DOHH2 (cell line): ENCODE data around the gene TLE3.

Experiments used
- H3F3A ChIP-seq: fragments of 200-600 bp; sonication (generic), shearing (Covaris generic); 2 replicates; pipeline ENCODE4 v1.6.0; 2016; ENCODE audit warnings: antibody characterized with exemption, mild to moderate bottlenecking; ENCODE audit not compliant: control insufficient read depth, insufficient read depth
- H3K27ac ChIP-seq: fragments of 200-600 bp; sonication (generic); 2 replicates; pipeline ENCODE4 v1.5.1; 2014; ENCODE audit warnings: low read depth, mild to moderate bottlenecking, low read length, moderate library complexity
- H3K27me3 ChIP-seq: fragments of 200-600 bp; sonication (generic); 2 replicates; pipeline ENCODE4 v1.6.1; 2014; ENCODE audit warnings: mild to moderate bottlenecking, low read length, mixed read lengths; ENCODE audit not compliant: control insufficient read depth
- H3K36me3 ChIP-seq: fragments of 200-600 bp; sonication (generic); 2 replicates; pipeline ENCODE4 v1.6.1; 2014; ENCODE audit warnings: mild to moderate bottlenecking, low read length, moderate library complexity, mixed read lengths; ENCODE audit not compliant: control insufficient read depth
- H3K4me1 ChIP-seq: fragments of 200-600 bp; sonication (generic); 2 replicates; pipeline ENCODE4 v1.6.1; 2014; ENCODE audit warnings: mild to moderate bottlenecking, low read length, mixed read lengths; ENCODE audit not compliant: control insufficient read depth
- H3K4me2 ChIP-seq: fragments of 200-600 bp; sonication (generic); 2 replicates; pipeline ENCODE4 v1.6.0; 2014; ENCODE audit warnings: mild to moderate bottlenecking, low read length, moderate library complexity
- H3K4me3 ChIP-seq: fragments of 200-600 bp; sonication (generic); 2 replicates; pipeline ENCODE4 v1.5.1; 2014; ENCODE audit warnings: mild to moderate bottlenecking, low read length, mixed read lengths
- H3K79me2 ChIP-seq: fragments of 200-600 bp; sonication (generic); 2 replicates; pipeline ENCODE4 v1.6.1; 2014; ENCODE audit warnings: mild to moderate bottlenecking, low read length, mixed read lengths; ENCODE audit not compliant: control insufficient read depth
- H3K9me2 ChIP-seq: fragments of 200-600 bp; sonication (generic); replicated peaks from 2 replicates; pipeline ENCODE4 v1.6.1; 2014; ENCODE audit warnings: mild to moderate bottlenecking, low read length, mixed read lengths; ENCODE audit not compliant: control insufficient read depth
- H3K9me3 ChIP-seq: fragments of 200-600 bp; sonication (generic); 2 replicates; pipeline ENCODE4 v1.6.1; 2014; ENCODE audit warnings: antibody characterized with exemption, low read length, mixed read lengths; ENCODE audit not compliant: control insufficient read depth, insufficient read depth
- H4K20me1 ChIP-seq: fragments of 200-600 bp; sonication (generic); 2 replicates; pipeline ENCODE4 v1.6.0; 2014; ENCODE audit warnings: low read depth, mild to moderate bottlenecking, antibody characterized with exemption, low read length, moderate library complexity; ENCODE audit not compliant: control insufficient read depth, insufficient read depth
- CTCF ChIP-seq: fragments of 200-600 bp; sonication (generic); IDR thresholded peaks from one replicate; pipeline ENCODE4 v1.5.1; 2014; ENCODE audit warnings: antibody characterized with exemption, mild to moderate bottlenecking, low read depth, low read length; ENCODE audit not compliant: poor library complexity, severe bottlenecking
- EZH2phosphoT487 ChIP-seq: fragments of 200-600 bp; sonication (generic); IDR thresholded peaks from 2 replicates; pipeline ENCODE4 v1.6.1; 2017; ENCODE audit warnings: borderline replicate concordance, mild to moderate bottlenecking, antibody characterized with exemption, low read length, moderate library complexity, mixed read lengths

Gene TLE3

GRCh38 chr15:70032509-70032908 is 65.2 kb downstream of the TLE3 start:
- Histone ChIP-seq H3K36me3 (no peaks in the 10 kb centered on the region), H4K20me1 (no peaks in the 10 kb centered on the region), H3K79me2 (no peaks in the 10 kb centered on the region), H3F3A (peaks cover 15% of the 10 kb centered on the region), H3K9me2 (no peaks in the 10 kb centered on the region), H3K9me3 (no peaks in the 10 kb centered on the region), H3K4me2 (no peak overlapping the region), H3K4me3 (no peak overlapping the region), H3K27me3 (no peaks in the 10 kb centered on the region; the same call in 1 of the 2 replicates), H3K27ac (no peak overlapping the region), H3K4me1 (peaks cover 33% of the 10 kb centered on the region)
- TF ChIP-seq EZH2phosphoT487: no peak
- TF ChIP-seq CTCF: no peak

DNA sequence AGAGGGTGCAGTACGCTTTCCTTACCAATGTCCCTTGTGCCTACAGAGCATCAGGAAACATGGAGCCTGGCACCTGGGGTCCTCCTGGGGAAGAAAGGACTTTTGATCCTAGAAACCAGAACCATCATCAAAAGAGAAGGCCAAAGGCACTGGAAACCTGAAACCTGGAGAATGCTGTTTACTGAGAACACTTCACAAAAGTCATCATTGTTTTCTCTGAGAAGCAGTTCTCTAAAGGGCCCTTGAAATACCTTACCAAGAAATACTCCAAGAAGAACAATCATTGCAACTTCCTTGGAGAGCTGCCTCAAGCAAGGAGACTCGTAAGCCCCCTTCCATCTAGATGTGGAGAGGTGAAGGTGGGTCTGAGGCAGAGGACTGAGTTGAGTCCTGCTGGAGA is 66.0 kb downstream of the TLE3 start:
- Histone ChIP-seq H4K20me1 (no peaks in the 10 kb centered on the region), H3K4me2 (no peak overlapping the region), H3K4me3 (no peak overlapping the region), H3K4me1 (peaks cover 25% of the 10 kb centered on the region), H3F3A (peaks cover 7% of the 10 kb centered on the region), H3K27ac (no peak overlapping the region), H3K79me2 (no peaks in the 10 kb centered on the region), H3K36me3 (no peaks in the 10 kb centered on the region), H3K9me3 (no peaks in the 10 kb centered on the region), H3K9me2 (no peaks in the 10 kb centered on the region), H3K27me3 (no peaks in the 10 kb centered on the region; the same call in 1 of the 2 replicates)
- TF ChIP-seq EZH2phosphoT487: no peak
- no peak for TF ChIP-seq CTCF

DNA sequence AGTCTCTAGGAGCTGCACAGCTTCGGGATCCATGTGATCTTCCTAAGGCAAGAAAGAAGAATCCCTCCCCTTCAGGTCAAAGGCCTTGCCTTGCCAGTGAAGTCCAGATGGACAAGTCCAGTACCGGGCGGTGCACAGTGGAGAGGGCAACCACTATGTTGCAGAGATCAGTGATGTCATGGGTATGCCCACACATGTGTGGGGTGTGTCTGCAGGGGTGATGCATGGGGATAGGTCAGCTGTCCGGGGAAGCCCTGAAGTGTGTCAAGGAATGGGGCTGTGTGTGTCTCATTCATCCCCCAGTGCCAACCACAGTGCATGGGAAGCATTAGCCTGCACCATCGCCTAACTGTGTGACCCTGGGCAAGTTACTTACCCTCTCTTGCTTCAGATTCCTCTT is 66.5 kb downstream of the TLE3 start:
- TF ChIP-seq CTCF (no peak), EZH2phosphoT487 (no peak)
- Histone ChIP-seq H3K79me2 (no peaks in the 10 kb centered on the region), H3K36me3 (no peaks in the 10 kb centered on the region), H3K9me2 (no peaks in the 10 kb centered on the region), H3K27ac (no peak overlapping the region), H3F3A (peaks cover 4% of the 10 kb centered on the region), H3K9me3 (no peaks in the 10 kb centered on the region), H3K4me1 (peaks cover 21% of the 10 kb centered on the region), H4K20me1 (no peaks in the 10 kb centered on the region), H3K4me3 (no peak overlapping the region), H3K27me3 (no peaks in the 10 kb centered on the region; the same call in 1 of the 2 replicates), H3K4me2 (no peak overlapping the region)

- no peaks in the 10 kb centered on the region for H3K36me3 ChIP-seq
- H3K79me2 ChIP-seq: no peaks in the 10 kb centered on the region
- no peaks in the 10 kb centered on the region for H4K20me1 ChIP-seq
- H3K27me3 ChIP-seq: no peaks in the 10 kb centered on the region; the same call in 1 of the 2 replicates
- no peaks in the 10 kb centered on the region for H3K9me3 ChIP-seq
- H3K9me2 ChIP-seq: no peaks in the 10 kb centered on the region
- H3K4me2 ChIP-seq: no peak overlapping the region
- peaks cover under 1% of the 10 kb centered on the region; the same call in 1 of the 2 replicates for H3F3A ChIP-seq
- peaks cover 19% of the 10 kb centered on the region for H3K4me1 ChIP-seq
- TF ChIP-seq EZH2phosphoT487 (no peak), CTCF (no peak)
- no peak overlapping the region for H3K4me3 ChIP-seq
- no peak overlapping the region for H3K27ac ChIP-seq
These were observed 66.9 kb downstream of the TLE3 start for GRCh38 chr15:70030851-70031250.
